Measurements from ENCODE around the gene RNF157. TPM values are rescaled to one million over a fixed set of nuclear protein-coding genes. Genes with fewer than 3 reads are reported as not detected.

The RNF157 gene
- total RNA-seq, 1 experiment from 2014 or later = 29.3 TPM

DNA sequence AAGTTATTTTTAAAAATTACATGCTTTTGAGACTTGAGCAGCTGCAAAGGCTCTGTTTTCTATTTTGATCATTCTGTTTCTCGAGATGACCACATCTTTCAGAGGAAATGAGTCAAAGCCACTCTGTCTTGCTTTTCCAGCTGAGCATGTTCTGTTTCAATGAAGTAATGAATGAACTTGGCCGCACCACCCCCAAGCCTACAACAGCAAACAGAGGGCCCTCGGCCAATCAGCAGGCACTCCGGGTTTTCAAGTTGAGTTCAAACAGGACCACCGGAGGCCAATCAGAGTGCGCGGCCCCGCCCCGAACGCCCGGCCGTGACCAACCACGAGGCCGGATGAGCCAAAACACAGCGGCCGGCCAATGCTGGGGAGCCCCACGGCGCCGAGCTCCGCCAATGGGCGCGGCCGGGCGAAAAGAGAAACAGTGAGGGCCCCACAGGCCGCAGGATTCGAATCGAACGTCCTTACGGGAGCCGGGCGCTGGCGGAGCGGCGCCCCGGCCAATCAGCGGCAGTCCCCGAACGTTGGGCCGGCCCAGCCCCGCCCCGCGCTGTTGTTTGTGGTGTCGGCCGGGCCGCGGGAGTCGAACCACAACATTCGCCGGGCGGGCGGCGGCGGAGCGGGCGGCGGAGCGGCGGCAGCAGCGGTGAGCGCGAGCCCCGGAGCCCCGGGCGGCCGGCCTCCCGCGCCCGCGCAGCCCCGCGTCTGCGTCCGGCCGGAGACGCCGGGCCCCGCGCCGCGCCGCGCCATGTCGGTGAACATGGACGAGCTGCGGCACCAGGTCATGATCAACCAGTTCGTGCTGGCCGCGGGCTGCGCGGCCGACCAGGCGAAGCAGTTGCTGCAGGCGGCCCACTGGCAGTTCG is 24.7 kb upstream of the RNF157 start, which contains the start of gene UBALD2:
Gene UBALD2 (plus strand): TSS at position 594 of the 869 bp plus-strand sequence. CDS start 158 bp downstream, at position 752.
- peaks cover 57% of the 10 kb centered on the region for H3K36me3 Mint-ChIP-seq (ENCODE audit: insufficient read depth, unreplicated experiment)
- ChIA-PET POLR2A (interaction anchor here (0.5 to 1.7 kb wide), 10 partner anchors 9 to 333 kb away, joined by 3 to 6 read pairs (median 3); partner anchors contain the start of gene RNF157), CTCF (interaction anchor here (0.5 to 2.2 kb wide), 9 partner anchors 15 to 517 kb away, joined by 3 to 14 read pairs (median 3); no protein-coding TSS in a partner anchor)
- no peaks in the 10 kb centered on the region for H3K9me3 ChIP-seq
- peak; percentile 99 to 100 for DNase-seq
- H3K27ac Mint-ChIP-seq (ENCODE audit: unreplicated experiment) = peak within 1 kb of the TSS; percentile 89
- H3K4me3 ChIP-seq (ENCODE audit: low read depth, low read length) = peak within 1 kb of the TSS; percentile 85
- BruUV-seq (replicated peaks) = no TSS peak
- intact Hi-C loops (cut with micrococcal nuclease; ENCODE audit: unreplicated experiment) = loop anchor here (10.0 kb wide), 1 partner anchor 160 kb away; the partner anchor contains the start of gene EXOC7
- H3K27me3 Mint-ChIP-seq (ENCODE audit: insufficient read depth, unreplicated experiment) = no peaks in the 10 kb centered on the region
- peak within 1 kb of the TSS; percentile 80 for H3K4me3 Mint-ChIP-seq (ENCODE audit: unreplicated experiment)
- TF ChIP-seq, protein P1, sequence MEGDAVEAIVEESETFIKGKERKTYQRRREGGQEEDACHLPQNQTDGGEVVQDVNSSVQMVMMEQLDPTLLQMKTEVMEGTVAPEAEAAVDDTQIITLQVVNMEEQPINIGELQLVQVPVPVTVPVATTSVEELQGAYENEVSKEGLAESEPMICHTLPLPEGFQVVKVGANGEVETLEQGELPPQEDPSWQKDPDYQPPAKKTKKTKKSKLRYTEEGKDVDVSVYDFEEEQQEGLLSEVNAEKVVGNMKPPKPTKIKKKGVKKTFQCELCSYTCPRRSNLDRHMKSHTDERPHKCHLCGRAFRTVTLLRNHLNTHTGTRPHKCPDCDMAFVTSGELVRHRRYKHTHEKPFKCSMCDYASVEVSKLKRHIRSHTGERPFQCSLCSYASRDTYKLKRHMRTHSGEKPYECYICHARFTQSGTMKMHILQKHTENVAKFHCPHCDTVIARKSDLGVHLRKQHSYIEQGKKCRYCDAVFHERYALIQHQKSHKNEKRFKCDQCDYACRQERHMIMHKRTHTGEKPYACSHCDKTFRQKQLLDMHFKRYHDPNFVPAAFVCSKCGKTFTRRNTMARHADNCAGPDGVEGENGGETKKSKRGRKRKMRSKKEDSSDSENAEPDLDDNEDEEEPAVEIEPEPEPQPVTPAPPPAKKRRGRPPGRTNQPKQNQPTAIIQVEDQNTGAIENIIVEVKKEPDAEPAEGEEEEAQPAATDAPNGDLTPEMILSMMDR (IDR thresholded peaks at IDR 0.05; ENCODE audit: insufficient read depth in 1 of 2, low read depth in 1 of 2, low read length in 1 of 2, severe bottlenecking in 1 of 2, unreplicated experiment in 1 of 2) = no peak
- H3K4me1 Mint-ChIP-seq (ENCODE audit: low read depth, unreplicated experiment) = peaks cover 33% of the 10 kb centered on the region
- H3K4me1 ChIP-seq = peaks cover 65% of the 10 kb centered on the region
- no peaks in the 10 kb centered on the region for H3K9me3 Mint-ChIP-seq (ENCODE audit: unreplicated experiment)
- no peaks in the 10 kb centered on the region for H3K27me3 ChIP-seq (replicated peaks; ENCODE audit: control insufficient read depth, insufficient read depth, low read length)
- H3K36me3 ChIP-seq (ENCODE audit: control insufficient read depth, insufficient read depth, low read length) = peaks cover 3% of the 10 kb centered on the region

DNA sequence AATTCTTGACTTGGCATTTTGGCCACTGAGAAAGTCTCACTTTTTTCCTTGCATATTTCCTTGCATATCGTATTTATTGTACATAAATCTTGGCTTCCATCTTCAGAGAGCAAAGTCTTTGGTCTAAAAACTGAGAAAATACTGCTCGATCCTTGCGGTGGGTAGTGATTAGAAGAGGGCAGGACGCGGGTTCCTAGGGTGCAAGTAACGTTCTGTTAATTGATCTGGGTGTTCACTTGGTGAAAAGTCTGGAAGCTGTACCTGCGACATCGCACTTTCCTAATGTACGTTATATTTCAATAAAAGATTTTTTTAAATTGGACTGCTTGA is 24.1 kb upstream of the RNF157 start:
- ChIA-PET CTCF (interaction anchor here (0.5 to 2.2 kb wide), 6 partner anchors 16 to 516 kb away, joined by 3 to 14 read pairs (median 3); no protein-coding TSS in a partner anchor), POLR2A (interaction anchor here (0.6 to 1.8 kb wide), 10 partner anchors 10 to 485 kb away, joined by 3 to 6 read pairs (median 4); partner anchors contain the start of gene RNF157)
- Mint-ChIP-seq H3K4me3 (ENCODE audit: unreplicated experiment) (peak overlapping the region; percentile 80), H3K27me3 (ENCODE audit: insufficient read depth, unreplicated experiment) (no peaks in the 10 kb centered on the region), H3K9me3 (ENCODE audit: unreplicated experiment) (no peaks in the 10 kb centered on the region), H3K36me3 (ENCODE audit: insufficient read depth, unreplicated experiment) (peaks cover 51% of the 10 kb centered on the region), H3K27ac (ENCODE audit: unreplicated experiment) (peak overlapping the region; percentile 82), H3K4me1 (ENCODE audit: low read depth, unreplicated experiment) (peaks cover 36% of the 10 kb centered on the region)
- peaks cover 71% of the 10 kb centered on the region for H3K4me1 ChIP-seq
- intact Hi-C loops (cut with micrococcal nuclease; ENCODE audit: unreplicated experiment) = loop anchor here (10.0 kb wide), 1 partner anchor 160 kb away; the partner anchor contains the start of gene EXOC7
- H3K4me3 ChIP-seq (ENCODE audit: low read depth, low read length) = no peak overlapping the region
- BruUV-seq (replicated peaks) = TSS peak; percentile 42
- H3K27me3 ChIP-seq (replicated peaks; ENCODE audit: control insufficient read depth, insufficient read depth, low read length) = no peaks in the 10 kb centered on the region
- TF ChIP-seq, protein P1 (IDR thresholded peaks at IDR 0.05; ENCODE audit: insufficient read depth in 1 of 2, low read depth in 1 of 2, low read length in 1 of 2, severe bottlenecking in 1 of 2, unreplicated experiment in 1 of 2) = no peak
- H3K9me3 ChIP-seq = no peaks in the 10 kb centered on the region
- peaks cover 3% of the 10 kb centered on the region for H3K36me3 ChIP-seq (ENCODE audit: control insufficient read depth, insufficient read depth, low read length)
- no peak for DNase-seq

DNA sequence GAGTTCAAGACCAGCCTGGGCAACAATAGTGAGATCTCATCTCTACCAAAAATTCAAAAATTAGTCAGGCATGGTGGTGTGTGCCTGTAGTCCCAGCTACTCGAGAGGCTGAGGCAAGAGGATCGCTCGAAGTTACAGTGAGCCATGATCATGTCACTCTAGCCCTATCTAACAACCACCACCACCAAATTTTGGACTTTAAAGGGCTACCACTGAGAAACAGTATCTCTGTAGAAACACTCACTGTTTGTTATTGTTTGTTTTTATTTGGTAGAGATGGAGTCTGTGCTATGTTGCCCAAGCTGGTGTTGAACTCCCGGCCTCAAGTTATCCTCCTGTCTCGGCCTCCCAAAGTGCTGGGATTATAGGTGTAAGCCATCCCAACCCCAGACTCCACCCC is 23.6 kb upstream of the RNF157 start:
- DNase-seq = no peak
- Histone ChIP-seq H3K36me3 (ENCODE audit: control insufficient read depth, insufficient read depth, low read length) (peaks cover 2% of the 10 kb centered on the region; the same call in 1 of the 2 replicates), H3K4me3 (ENCODE audit: low read depth, low read length) (no peak overlapping the region), H3K27me3 (replicated peaks; ENCODE audit: control insufficient read depth, insufficient read depth, low read length) (no peaks in the 10 kb centered on the region), H3K9me3 (no peaks in the 10 kb centered on the region), H3K4me1 (peaks cover 69% of the 10 kb centered on the region)
- BruUV-seq (replicated peaks) = no TSS peak
- intact Hi-C loops (cut with micrococcal nuclease; ENCODE audit: unreplicated experiment) = loop anchor here (10.0 kb wide), 1 partner anchor 159 kb away; the partner anchor contains the start of gene EXOC7
- H3K27ac Mint-ChIP-seq (ENCODE audit: unreplicated experiment) = peak overlapping the region; percentile 82
- peaks cover 41% of the 10 kb centered on the region for H3K4me1 Mint-ChIP-seq (ENCODE audit: low read depth, unreplicated experiment)
- H3K4me3 Mint-ChIP-seq (ENCODE audit: unreplicated experiment) = no peak overlapping the region
- H3K9me3 Mint-ChIP-seq (ENCODE audit: unreplicated experiment) = no peaks in the 10 kb centered on the region
- peaks cover 47% of the 10 kb centered on the region for H3K36me3 Mint-ChIP-seq (ENCODE audit: insufficient read depth, unreplicated experiment)
- ChIA-PET CTCF (interaction anchor here (0.7 to 2.2 kb wide), 2 partner anchors 16 to 209 kb away, joined by 3 to 14 read pairs; no protein-coding TSS in a partner anchor), POLR2A (interaction anchor here (1.7 to 1.8 kb wide), 2 partner anchors 23 to 484 kb away, joined by 4 to 6 read pairs; partner anchors contain the start of gene RNF157)
- H3K27me3 Mint-ChIP-seq (ENCODE audit: insufficient read depth, unreplicated experiment) = no peaks in the 10 kb centered on the region
- TF ChIP-seq, protein P1 (IDR thresholded peaks at IDR 0.05; ENCODE audit: insufficient read depth in 1 of 2, low read depth in 1 of 2, low read length in 1 of 2, severe bottlenecking in 1 of 2, unreplicated experiment in 1 of 2) = no peak

Data from Caco-2 (cell line).